ENCODE measurements around the gene FILIP1L. TPM values are rescaled to one million over a fixed set of nuclear protein-coding genes. Genes with fewer than 3 reads are reported as not detected.

The FILIP1L gene
- total RNA-seq, 1 experiment from 2014 or later: 0.17 TPM

DNA sequence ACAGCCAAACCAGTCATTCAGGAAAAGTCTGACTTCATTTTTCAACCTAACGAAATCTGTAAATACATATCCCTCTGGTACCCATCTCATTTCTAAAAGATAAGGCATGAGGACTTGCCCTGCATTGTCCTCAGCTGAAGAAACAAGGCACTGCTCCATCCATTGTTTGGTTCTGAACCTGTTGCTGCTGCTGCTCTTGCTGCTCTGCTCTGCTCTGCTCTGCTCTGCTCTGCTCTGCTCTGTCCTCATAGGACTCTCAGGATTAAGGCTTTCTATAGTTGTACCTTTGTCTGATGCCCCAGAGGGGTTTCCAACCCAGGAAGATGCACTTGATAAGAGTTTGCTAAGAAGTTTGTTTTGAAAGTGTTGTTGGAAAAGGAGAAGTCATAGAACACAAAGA is 258.4 kb downstream of the FILIP1L start (continued):
- no peak for TF ChIP-seq TCF7L2 (IDR thresholded peaks at IDR 0.05; ENCODE audit: borderline replicate concordance, extremely low read depth, insufficient read depth, insufficient read length)

DNA sequence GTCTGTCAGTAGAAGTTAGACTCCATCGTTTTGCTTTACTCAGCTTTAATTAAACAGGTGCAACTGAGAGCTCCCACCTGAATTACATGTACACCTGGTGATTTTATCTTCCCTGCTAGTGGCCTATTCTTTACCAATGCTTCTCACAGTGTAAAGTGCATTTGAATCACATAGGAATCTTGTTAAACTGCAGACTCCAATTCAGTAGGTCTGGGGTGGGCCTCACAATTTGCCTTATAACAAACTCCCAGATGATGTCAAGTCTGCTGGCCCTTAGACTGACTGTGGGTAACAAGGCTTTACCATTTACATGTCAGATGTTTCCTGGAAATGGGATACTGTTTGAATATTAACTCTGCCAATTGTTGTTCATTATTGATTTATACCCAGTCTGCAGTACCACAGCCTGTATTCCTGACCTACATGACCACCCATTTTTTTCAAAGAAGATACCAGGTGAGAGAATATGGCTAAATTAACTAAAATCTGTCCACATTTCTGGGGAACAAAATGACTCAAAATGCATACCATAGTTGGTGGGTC is 259.5 kb downstream of the FILIP1L start:
- TF ChIP-seq SIN3A (IDR thresholded peaks at IDR 0.05; ENCODE audit: low read depth) (no peak), EZH2phosphoT487 (IDR thresholded peaks at IDR 0.05; ENCODE audit: borderline replicate concordance) (no peak), ZNF274 (IDR thresholded peaks at IDR 0.05; ENCODE audit: low read depth, low read length) (no peak), ZFX (IDR thresholded peaks at IDR 0.05) (no peak), SP1 (IDR thresholded peaks at IDR 0.05; ENCODE audit: low read depth) (no peak), CEBPB (IDR thresholded peaks at IDR 0.05; ENCODE audit: low read depth) (no peak), RAD21 (IDR thresholded peaks at IDR 0.05; ENCODE audit: low read depth) (no peak), SRF (IDR thresholded peaks at IDR 0.05; ENCODE audit: low read depth) (no peak), CBX3 (IDR thresholded peaks at IDR 0.05; ENCODE audit: low read depth) (no peak), JUND (IDR thresholded peaks at IDR 0.05) (no peak), ELF1 (IDR thresholded peaks at IDR 0.05; ENCODE audit: borderline replicate concordance, low read depth) (no peak), POLR2AphosphoS5 (IDR thresholded peaks at IDR 0.05; ENCODE audit: low read depth, low read length) (no peak), POLR2A (IDR thresholded peaks at IDR 0.05; ENCODE audit: borderline replicate concordance, extremely low read depth, insufficient read depth, insufficient read length) (no peak), EZH2 (IDR thresholded peaks at IDR 0.05) (no peak), EGR1 (IDR thresholded peaks at IDR 0.05; ENCODE audit: low read depth) (no peak)
- TF ChIP-seq, protein P1, sequence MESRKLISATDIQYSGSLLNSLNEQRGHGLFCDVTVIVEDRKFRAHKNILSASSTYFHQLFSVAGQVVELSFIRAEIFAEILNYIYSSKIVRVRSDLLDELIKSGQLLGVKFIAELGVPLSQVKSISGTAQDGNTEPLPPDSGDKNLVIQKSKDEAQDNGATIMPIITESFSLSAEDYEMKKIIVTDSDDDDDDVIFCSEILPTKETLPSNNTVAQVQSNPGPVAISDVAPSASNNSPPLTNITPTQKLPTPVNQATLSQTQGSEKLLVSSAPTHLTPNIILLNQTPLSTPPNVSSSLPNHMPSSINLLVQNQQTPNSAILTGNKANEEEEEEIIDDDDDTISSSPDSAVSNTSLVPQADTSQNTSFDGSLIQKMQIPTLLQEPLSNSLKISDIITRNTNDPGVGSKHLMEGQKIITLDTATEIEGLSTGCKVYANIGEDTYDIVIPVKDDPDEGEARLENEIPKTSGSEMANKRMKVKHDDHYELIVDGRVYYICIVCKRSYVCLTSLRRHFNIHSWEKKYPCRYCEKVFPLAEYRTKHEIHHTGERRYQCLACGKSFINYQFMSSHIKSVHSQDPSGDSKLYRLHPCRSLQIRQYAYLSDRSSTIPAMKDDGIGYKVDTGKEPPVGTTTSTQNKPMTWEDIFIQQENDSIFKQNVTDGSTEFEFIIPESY (IDR thresholded peaks at IDR 0.05; ENCODE audit: extremely low read depth, insufficient replicate concordance, low read length): no peak
- TF ChIP-seq, protein P2, sequence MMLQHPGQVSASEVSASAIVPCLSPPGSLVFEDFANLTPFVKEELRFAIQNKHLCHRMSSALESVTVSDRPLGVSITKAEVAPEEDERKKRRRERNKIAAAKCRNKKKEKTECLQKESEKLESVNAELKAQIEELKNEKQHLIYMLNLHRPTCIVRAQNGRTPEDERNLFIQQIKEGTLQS (IDR thresholded peaks at IDR 0.05): no peak
- TF ChIP-seq, protein P3, sequence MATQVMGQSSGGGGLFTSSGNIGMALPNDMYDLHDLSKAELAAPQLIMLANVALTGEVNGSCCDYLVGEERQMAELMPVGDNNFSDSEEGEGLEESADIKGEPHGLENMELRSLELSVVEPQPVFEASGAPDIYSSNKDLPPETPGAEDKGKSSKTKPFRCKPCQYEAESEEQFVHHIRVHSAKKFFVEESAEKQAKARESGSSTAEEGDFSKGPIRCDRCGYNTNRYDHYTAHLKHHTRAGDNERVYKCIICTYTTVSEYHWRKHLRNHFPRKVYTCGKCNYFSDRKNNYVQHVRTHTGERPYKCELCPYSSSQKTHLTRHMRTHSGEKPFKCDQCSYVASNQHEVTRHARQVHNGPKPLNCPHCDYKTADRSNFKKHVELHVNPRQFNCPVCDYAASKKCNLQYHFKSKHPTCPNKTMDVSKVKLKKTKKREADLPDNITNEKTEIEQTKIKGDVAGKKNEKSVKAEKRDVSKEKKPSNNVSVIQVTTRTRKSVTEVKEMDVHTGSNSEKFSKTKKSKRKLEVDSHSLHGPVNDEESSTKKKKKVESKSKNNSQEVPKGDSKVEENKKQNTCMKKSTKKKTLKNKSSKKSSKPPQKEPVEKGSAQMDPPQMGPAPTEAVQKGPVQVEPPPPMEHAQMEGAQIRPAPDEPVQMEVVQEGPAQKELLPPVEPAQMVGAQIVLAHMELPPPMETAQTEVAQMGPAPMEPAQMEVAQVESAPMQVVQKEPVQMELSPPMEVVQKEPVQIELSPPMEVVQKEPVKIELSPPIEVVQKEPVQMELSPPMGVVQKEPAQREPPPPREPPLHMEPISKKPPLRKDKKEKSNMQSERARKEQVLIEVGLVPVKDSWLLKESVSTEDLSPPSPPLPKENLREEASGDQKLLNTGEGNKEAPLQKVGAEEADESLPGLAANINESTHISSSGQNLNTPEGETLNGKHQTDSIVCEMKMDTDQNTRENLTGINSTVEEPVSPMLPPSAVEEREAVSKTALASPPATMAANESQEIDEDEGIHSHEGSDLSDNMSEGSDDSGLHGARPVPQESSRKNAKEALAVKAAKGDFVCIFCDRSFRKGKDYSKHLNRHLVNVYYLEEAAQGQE (IDR thresholded peaks at IDR 0.05; ENCODE audit: low read depth): no peak
- TF ChIP-seq, protein P4, sequence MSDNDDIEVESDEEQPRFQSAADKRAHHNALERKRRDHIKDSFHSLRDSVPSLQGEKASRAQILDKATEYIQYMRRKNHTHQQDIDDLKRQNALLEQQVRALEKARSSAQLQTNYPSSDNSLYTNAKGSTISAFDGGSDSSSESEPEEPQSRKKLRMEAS (IDR thresholded peaks at IDR 0.05): no peak
- ChIA-PET POLR2A (no interaction called here), RAD21 (ENCODE audit: low non-redundant PET in 1 of 2, low total read pairs in 2 of 2, uncharacterized antibody in 2 of 2, unreplicated experiment in 2 of 2) (no interaction called here), CTCF (no interaction called here)
- no peak overlapping the region for H3K4me2 ChIP-seq (ENCODE audit: low read length)
- H3K79me2 ChIP-seq (ENCODE audit: insufficient read depth, low read length): peaks cover 30% of the 10 kb centered on the region; the same call in 1 of the 2 replicates
- DNase-seq (ENCODE audit: low read depth, low spot score) (no peak), ATAC-seq (no peak)
- no peaks in the 10 kb centered on the region for H3K36me3 ChIP-seq (ENCODE audit: control insufficient read depth in 1 of 2, insufficient read depth in 2 of 2, low read length in 2 of 2)
- H3K4me1 ChIP-seq (ENCODE audit: control insufficient read depth in 1 of 2, insufficient read depth in 2 of 2, low read length in 2 of 2): no peaks in the 10 kb centered on the region
- no peak overlapping the region for H3K27ac ChIP-seq (ENCODE audit: low read depth, low read length)
- H3K9ac ChIP-seq (ENCODE audit: low read length): no peak overlapping the region
- H3K4me3 ChIP-seq (replicated peaks in 1 of 2; ENCODE audit: low read depth in 1 of 2, low read length in 2 of 2): no peak overlapping the region
- no TSS peak for BruUV-seq (replicated peaks)
- no peak overlapping the region for H2AFZ ChIP-seq (ENCODE audit: low read depth, low read length, poor library complexity, severe bottlenecking)
- no peaks in the 10 kb centered on the region for H4K20me1 ChIP-seq (ENCODE audit: insufficient read depth)
- intact Hi-C loops (cut with micrococcal nuclease): no loop called here
- no peaks in the 10 kb centered on the region for H3K27me3 ChIP-seq (ENCODE audit: insufficient read depth, low read length)
- no peaks in the 10 kb centered on the region for H3K9me2 ChIP-seq (ENCODE audit: insufficient read depth)
- no peaks in the 10 kb centered on the region for H3K9me3 ChIP-seq (ENCODE audit: control insufficient read depth in 1 of 2, insufficient read depth in 1 of 2, low read depth in 1 of 2, low read length in 2 of 2)

All from HCT116 (cell line).